Glutamatergic neuron (in vitro differentiated cells): ENCODE results near the gene RCOR3. TPM values are rescaled to one million over a fixed set of nuclear protein-coding genes. Genes with fewer than 3 reads are reported as not detected.
A peak's percentile ranks its signal among the peaks of the same experiment; 100 is the strongest.
"Not testable (repeated sequence)": the region's sequence is repeated elsewhere in the genome, so short reads cannot be mapped to it uniquely, and the experiment has no call there.

Experiments
- DNase-seq: peaks from one replicate; pipeline ENCODE4 v3.0.0; 2022
- H3K27ac Mint-ChIP-seq: one replicate; pipeline ENCODE4 v1.8.0; 2020; ENCODE audit warnings: mild to moderate bottlenecking, mixed read lengths, inconsistent platforms; ENCODE audit not compliant: unreplicated experiment
- H3K27me3 Mint-ChIP-seq: one replicate; pipeline ENCODE4 v1.8.0; 2020; ENCODE audit warnings: mild to moderate bottlenecking, moderate library complexity, mixed read lengths, inconsistent platforms; ENCODE audit not compliant: unreplicated experiment
- H3K36me3 Mint-ChIP-seq: one replicate; pipeline ENCODE4 v1.8.0; 2020; ENCODE audit warnings: mild to moderate bottlenecking, mixed read lengths, inconsistent platforms; ENCODE audit not compliant: unreplicated experiment
- H3K4me1 Mint-ChIP-seq: one replicate; pipeline ENCODE4 v1.8.0; 2020; ENCODE audit warnings: mild to moderate bottlenecking, low read depth, mixed read lengths, inconsistent platforms; ENCODE audit not compliant: unreplicated experiment
- H3K4me3 Mint-ChIP-seq: one replicate; pipeline ENCODE4 v1.8.0; 2020; ENCODE audit warnings: mild to moderate bottlenecking, mixed read lengths, inconsistent platforms; ENCODE audit not compliant: unreplicated experiment
- H3K9me3 Mint-ChIP-seq: one replicate; pipeline ENCODE4 v1.8.0; 2020; ENCODE audit warnings: mild to moderate bottlenecking, moderate library complexity, mixed read lengths, inconsistent platforms; ENCODE audit not compliant: unreplicated experiment
- CTCF ChIP-seq: fragments of 200-600 bp; sonication (generic); IDR thresholded peaks from one replicate; pipeline ENCODE4 v1.5.0; 2021; ENCODE audit not compliant: partially characterized antibody, unreplicated experiment
- total RNA-seq: library from RNA; stranded (reverse); fragmentation: NEBNext Ultra II Directional; extraction: Animal tissue kit (Norgen Biotek cat#: 25700); gene quantifications from one replicate; pipeline ENCODE4 v1.2.1, GENCODE V29; 2021; ENCODE audit not compliant: unreplicated experiment

The RCOR3 gene
- total RNA-seq, 1 donor from 2014 or later = 82.1 TPM

- TF ChIP-seq CTCF = no peak
- Mint-ChIP-seq H3K36me3 (no peaks in the 10 kb centered on the region), H3K4me3 (no peak overlapping the region), H3K4me1 (no peaks in the 10 kb centered on the region), H3K27me3 (peaks cover 2% of the 10 kb centered on the region), H3K9me3 (peaks cover 1% of the 10 kb centered on the region), H3K27ac (no peak overlapping the region)
- DNase-seq = no peak
Observed at GRCh38 chr1:211318576-211319280, 59.6 kb downstream of the RCOR3 start.

- H3K9me3 Mint-ChIP-seq = peaks cover 1% of the 10 kb centered on the region
- peaks cover 4% of the 10 kb centered on the region for H3K27me3 Mint-ChIP-seq
- TF ChIP-seq CTCF = no peak
Observed at GRCh38 chr1:211319892-211320291, 60.7 kb downstream of the RCOR3 start.

DNA sequence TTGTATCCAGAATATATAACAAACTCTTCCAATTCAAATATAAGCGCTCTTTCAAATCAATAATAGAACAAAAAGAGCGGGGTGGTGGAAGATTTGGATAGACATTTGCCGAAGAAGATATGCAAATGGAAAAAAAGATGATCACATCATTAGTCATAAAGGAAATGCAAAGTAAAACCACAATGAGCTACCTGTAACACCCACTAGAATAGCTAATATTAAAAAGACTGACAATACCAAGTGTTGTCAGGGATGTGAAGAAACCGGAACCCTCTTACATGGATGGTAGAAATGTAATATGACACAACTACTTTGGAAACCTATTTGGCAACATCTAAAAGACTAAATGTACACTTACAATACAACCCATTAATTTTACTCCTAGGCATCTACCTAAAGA, 61.8 kb downstream of the RCOR3 start:
- H3K9me3 Mint-ChIP-seq = peaks cover 1% of the 10 kb centered on the region
- no peak for TF ChIP-seq CTCF
- no peak overlapping the region for H3K27ac Mint-ChIP-seq
- H3K4me1 Mint-ChIP-seq = no peaks in the 10 kb centered on the region
- peaks cover 4% of the 10 kb centered on the region for H3K27me3 Mint-ChIP-seq
- H3K36me3 Mint-ChIP-seq = no peaks in the 10 kb centered on the region
- no peak overlapping the region for H3K4me3 Mint-ChIP-seq
- DNase-seq = no peak

More at GRCh38 chr1:211319892-211320291, 60.7 kb downstream of the RCOR3 start:
- no peak overlapping the region for H3K27ac Mint-ChIP-seq
- DNase-seq = no peak
- no peak overlapping the region for H3K4me3 Mint-ChIP-seq
- H3K4me1 Mint-ChIP-seq = no peaks in the 10 kb centered on the region
- no peaks in the 10 kb centered on the region for H3K36me3 Mint-ChIP-seq

DNA sequence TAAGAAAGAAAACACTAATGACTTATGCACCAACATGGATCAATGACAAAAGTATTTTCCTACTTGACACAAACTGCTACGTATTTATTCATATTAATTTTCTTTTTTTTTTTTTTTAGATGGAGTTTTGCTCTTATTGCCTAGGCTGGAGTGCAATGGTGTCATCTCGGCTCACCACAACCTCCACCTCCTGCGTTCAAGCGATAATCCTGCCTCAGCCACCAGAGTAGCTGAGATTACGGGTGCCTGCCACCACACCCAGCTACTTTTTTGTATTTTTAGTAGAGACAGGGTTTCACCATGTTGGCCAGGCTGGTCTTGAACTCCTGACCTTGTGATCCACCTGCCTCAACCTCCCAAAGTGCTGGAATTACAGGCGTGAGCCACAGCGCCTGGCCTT, 62.5 kb downstream of the RCOR3 start:
- H3K36me3 Mint-ChIP-seq, H3K4me3 Mint-ChIP-seq, H3K9me3 Mint-ChIP-seq, H3K27me3 Mint-ChIP-seq, H3K4me1 Mint-ChIP-seq, H3K27ac Mint-ChIP-seq, DNase-seq: not testable (repeated sequence)

GRCh38 chr1:211323156-211324063, 64.2 kb downstream of the RCOR3 start:
- Mint-ChIP-seq H3K4me1 (peaks cover 6% of the 10 kb centered on the region), H3K27ac (no peak overlapping the region), H3K27me3 (peaks cover 6% of the 10 kb centered on the region), H3K36me3 (no peaks in the 10 kb centered on the region), H3K4me3 (no peak overlapping the region), H3K9me3 (peaks cover 9% of the 10 kb centered on the region)
- TF ChIP-seq CTCF = peak; percentile 79
- DNase-seq = peak; percentile 62
